ENCODE results near the gene DPPA3.

DNA sequence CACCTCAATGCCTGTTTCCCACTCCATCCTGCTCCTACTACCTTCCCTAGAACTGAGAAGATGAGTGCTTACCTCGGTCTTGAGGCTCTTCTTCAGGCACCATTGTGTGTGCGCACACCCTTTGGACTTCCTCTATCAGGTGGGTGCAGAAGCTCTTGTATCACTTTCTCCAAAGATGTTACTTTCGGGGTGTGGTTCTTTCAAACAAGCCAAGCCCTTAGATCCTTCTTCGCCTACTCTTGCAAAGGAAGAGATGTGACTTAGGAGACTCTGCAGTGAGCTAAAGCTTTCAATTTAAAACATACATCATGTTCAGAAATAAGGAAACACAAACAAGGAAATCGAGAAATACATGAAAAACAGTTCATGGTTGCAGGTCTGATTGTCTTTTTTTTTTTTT, 36.0 kb downstream of the DPPA3 start, which contains the start of gene CLEC4C:
- TF ChIP-seq, protein P1, sequence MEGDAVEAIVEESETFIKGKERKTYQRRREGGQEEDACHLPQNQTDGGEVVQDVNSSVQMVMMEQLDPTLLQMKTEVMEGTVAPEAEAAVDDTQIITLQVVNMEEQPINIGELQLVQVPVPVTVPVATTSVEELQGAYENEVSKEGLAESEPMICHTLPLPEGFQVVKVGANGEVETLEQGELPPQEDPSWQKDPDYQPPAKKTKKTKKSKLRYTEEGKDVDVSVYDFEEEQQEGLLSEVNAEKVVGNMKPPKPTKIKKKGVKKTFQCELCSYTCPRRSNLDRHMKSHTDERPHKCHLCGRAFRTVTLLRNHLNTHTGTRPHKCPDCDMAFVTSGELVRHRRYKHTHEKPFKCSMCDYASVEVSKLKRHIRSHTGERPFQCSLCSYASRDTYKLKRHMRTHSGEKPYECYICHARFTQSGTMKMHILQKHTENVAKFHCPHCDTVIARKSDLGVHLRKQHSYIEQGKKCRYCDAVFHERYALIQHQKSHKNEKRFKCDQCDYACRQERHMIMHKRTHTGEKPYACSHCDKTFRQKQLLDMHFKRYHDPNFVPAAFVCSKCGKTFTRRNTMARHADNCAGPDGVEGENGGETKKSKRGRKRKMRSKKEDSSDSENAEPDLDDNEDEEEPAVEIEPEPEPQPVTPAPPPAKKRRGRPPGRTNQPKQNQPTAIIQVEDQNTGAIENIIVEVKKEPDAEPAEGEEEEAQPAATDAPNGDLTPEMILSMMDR (IDR thresholded peaks at IDR 0.05): no peak
- TF ChIP-seq POLR2A (IDR thresholded peaks at IDR 0.05): no peak
- no peak for TF ChIP-seq EP300 (IDR thresholded peaks at IDR 0.05)
